ENCODE results near the gene CACNA1H.
"Not testable (repeated sequence)": the region's sequence is repeated elsewhere in the genome, so short reads cannot be mapped to it uniquely, and the experiment has no call there.

CACNA1H gene

GRCh38 chr16:1256874-1257322, 104.0 kb downstream of the CACNA1H start:
- no peak for DNase-seq

GRCh38 chr16:1257561-1258224, 104.8 kb downstream of the CACNA1H start:
- no peak for DNase-seq

- DNase-seq: no peak
These were observed 105.3 kb downstream of the CACNA1H start for GRCh38 chr16:1258225-1258600.

DNA sequence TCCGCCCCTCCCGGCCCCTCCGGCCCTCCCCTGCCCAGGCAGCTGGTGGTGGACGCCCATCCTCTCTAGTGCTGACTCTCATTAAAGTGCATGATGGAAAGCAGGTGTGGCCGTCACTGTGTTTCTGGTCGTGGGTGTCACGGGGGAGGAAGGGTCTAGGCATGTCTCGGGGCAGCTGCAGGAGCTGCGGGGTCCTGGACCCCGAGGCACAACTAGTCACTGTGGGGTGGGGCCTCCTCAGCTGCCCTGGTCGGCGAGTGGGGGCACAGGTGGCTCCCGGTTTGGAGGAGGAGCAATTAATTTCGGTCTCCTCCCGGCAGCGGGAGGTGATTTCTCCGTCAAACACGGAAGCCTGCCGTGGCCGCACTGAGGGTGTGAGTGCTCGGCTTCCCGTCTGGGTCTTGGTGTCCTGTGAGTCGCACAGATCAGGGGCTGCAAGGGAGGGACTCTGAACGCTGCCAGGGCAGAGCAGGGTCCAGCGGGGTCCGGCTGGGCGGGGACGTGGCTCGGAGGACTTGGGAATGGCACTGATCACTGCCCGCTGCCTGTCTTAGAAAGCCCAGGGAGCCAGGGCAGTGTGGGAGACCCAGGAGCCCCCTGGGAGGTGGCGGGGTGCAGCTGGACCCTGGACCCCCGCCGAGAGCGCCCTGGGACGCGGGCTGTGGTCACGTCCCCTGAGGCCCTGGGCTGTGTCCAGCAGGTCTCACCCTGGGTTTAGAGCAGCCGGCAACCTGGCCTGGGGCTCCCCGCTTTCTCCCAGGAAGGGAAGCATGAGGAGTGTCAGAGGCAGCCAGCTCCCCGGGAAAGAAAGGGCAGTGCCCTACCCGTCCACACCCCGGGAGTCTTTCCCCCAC, 106.2 kb downstream of the CACNA1H start:
- no peak for DNase-seq

- no peak for DNase-seq
These were observed 106.8 kb downstream of the CACNA1H start for GRCh38 chr16:1259760-1260068.

GRCh38 chr16:1260101-1260680, 107.3 kb downstream of the CACNA1H start:
- no peak for DNase-seq

DNA sequence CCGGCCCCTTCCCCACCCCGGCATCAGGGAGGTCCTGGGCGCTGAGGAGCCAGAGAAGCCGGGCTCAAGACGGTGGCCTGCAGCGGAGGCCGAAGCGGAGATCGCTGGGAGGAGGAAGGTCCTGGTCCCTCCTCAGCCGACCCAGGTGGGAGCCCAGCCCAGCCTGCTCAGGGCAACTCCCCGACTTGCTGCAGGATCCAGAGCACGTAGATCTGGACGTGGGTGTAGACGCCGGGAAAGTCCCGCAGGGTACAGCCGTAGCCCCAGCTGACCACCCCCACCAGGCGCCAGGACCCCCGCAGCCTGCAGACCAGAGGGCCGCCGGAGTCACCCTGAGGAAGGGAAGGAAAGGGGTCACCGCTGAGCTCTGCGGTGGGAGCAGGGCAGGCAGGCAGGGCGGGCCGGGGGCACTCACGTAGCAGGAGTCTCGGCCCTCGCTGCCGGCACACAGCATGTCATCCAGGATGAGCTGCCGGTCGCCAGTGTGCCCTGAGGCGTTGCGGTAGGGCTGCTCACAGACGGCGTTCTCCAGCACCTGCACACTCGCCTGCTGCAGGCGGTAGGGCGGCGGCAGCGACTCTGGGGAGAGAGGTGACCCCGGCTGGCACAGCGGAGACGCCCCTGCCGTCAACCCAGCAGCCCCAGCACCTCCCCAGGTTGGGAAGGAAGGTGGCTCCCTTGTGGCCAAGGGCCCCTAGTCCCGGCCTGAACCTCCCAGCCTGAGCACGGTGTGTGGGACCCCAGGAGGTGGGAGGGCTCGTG, 108.4 kb downstream of the CACNA1H start:
- DNase-seq: no peak

DNA sequence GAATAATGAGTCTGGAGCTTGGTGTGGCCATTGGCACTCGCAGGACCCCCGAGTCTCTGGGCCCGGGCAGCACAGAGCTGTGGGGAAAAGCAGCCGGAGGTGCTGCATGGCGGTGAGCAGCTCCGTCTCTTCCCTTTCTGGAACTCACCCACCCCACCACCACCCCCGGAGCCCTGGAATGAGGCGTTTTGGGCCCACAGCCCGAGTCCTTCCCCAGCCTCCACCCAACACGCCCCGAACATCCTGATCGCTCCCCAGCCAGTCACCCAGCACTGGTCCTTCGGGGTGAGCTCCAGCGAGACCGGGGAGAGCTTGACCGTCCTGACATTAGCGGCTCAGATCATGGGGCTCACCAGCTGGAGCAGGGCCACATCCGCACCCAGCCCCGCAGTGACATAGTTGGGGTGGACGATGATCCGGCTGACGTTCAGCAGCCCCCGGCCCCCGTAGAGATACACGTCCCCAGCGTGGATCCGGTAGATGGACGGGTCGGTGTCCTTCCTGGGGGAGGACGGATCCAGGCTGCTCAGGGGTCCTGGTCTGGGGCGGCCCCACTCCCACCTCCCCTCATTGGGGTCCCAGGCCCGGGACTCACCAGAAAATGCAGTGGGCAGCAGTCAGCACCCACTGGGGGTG, 109.4 kb downstream of the CACNA1H start:
- no peak for DNase-seq

GRCh38 chr16:1262846-1263221, 109.9 kb downstream of the CACNA1H start:
- DNase-seq: no peak

DNA sequence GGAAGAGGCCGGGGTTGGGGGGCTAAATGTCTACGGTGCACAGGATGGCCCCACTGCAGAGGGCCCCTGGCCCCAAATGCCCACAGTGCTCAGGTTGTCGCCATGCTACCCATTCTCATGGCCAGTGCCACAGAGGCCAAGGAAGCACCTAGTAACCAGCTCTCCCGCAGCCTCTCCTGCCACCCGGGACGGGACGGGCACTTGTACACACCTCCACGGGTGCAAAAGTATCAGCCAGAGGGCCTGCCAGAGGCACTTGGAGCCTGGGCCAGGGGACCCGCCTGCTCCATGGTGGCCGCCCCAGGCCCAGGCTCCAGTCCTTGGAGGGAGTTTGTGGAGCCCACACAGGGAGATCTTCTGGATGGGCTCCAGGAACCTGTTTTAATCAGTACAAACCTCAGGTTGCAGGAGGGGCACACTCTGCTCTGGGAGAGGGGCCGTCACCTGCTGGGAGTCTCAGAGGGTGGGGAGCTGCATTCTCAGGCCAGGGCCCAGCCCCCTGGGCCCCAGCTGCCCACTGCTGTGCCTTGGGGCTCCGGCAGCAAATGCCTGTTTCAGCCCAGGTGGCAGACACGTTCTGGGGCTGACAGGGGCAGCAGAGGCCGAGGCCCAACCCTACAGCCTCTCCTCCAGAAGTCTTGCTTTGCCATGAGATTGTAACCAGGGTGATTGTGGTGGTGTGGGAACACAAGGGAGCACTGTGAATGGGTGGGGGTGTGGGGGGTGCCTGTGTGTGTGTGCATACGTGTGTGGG, 110.9 kb downstream of the CACNA1H start:
- DNase-seq: no peak

DNA sequence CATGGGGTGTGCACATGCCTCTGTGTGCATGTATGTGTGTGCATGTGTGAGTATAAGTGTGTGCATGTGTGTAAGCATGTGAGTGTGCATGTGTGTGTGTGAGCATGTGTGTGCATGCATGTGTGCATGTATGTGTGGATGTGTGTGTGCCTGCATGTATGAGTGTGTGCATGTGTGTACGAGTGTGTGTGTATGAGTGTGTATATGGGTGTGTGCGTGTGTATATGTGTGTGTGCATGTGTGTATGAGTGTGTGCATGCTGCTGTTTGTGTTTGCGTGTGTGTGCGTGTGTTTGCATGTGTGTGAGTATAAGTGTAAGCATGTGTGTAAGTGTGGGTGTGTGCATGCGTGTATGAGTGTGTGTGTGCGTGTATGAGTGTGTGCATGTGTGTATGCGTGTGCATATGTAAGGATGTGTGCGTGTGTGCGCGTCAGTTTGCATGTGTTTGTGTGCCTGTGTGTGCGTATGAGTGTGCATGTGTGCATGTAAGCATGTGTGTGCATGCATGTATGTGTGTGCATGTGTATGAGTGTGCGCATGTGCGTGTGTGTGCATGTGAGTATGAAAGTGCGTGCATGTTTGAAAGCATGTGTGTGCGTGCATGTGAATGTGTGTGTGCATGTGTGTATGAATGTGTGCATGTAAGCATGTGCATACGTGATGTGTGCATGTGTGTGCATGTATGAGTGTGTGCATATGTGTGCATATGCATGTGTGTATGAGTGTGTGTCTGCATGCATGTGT, 111.6 kb downstream of the CACNA1H start:
- DNase-seq: no peak

DNA sequence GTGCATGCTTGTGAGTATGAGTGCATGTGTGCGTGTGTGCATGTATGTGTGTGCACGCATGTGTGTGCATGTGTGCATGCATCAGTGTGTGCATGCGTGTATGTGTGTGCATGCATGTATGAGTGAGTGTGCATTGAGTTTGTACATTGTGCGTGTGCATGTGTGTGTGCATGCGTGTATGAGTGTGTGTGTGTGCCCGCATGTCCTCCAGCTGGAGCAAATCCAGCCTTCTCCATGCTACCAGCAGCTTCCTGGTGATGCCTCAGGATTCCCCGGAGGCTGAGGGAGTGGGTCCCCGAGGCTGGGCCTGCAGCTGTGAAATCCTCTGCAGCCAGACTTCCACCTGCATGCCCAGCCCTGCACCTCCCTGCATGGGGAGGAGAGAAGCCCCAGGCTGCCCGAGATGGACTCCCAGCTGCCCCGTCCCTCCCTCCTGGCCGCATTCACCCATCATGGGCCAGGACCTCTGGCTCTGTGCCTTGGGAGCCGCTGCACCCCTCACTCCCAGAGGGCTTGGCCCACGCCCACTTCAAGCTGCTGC, 112.3 kb downstream of the CACNA1H start:
- no peak for DNase-seq

- no peak for DNase-seq
These were observed 112.9 kb downstream of the CACNA1H start for GRCh38 chr16:1265826-1266225.

DNA sequence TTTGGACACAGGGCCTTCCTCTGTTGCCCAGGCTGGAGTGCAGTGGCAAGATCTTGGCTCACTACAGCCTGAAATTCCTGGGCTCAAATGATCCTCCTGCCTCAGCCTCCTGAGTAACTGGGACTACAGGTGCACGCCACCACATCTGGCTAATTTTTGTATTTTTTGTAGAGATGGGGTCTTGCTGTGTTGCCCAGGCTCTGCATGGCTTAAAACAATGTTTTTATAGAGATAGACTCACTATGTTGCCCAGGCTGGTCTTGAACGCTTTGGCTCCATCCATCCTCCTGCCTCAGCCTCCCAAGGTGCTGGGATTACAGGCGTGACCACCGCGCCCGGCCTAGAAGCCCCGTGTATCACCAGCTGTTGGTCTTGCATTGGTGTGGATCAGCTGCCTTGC, 116.5 kb downstream of the CACNA1H start:
- DNase-seq: not testable (repeated sequence)

DNA sequence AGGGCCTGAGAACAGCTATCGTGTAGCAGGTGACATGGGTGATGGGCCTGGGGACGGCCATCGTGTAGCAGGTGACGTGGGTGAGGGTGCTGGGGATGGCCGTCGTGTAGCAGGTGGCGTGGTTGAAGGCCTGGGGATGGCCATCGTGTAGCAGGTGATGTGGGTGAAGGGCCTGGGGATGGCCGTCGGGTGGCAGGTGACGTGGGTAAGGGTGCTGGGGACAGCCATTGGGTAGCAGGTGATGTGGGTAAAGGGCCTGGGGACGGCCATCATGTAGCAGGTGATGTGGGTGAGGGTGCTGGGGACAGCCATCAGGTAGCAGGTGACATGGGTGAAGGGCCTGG, 118.4 kb downstream of the CACNA1H start:
- no peak for DNase-seq
